H7 (cell line): ENCODE data around the gene LPP. TPM values are rescaled to one million over a fixed set of nuclear protein-coding genes. Genes with fewer than 3 reads are reported as not detected.

Experiments
- DNase-seq: peaks from one replicate; pipeline ENCODE4 v3.0.0; 2012
- H3K27me3 ChIP-seq: 2 replicates; pipeline ENCODE4 v1.6.0; 2011; ENCODE audit warnings: mild to moderate bottlenecking, low read length; ENCODE audit not compliant: control insufficient read depth, insufficient read depth
- H3K36me3 ChIP-seq: replicated peaks from 2 replicates; pipeline ENCODE4 v1.5.1; 2011; ENCODE audit warnings: low read length; ENCODE audit not compliant: control insufficient read depth, insufficient read depth
- H3K4me3 ChIP-seq: 2 replicates; pipeline ENCODE4 v1.5.1; 2011; ENCODE audit warnings: low read depth, mild to moderate bottlenecking, control low read depth, low read length, moderate library complexity; ENCODE audit not compliant: insufficient read depth
- total RNA-seq: library from RNA; depleted of rRNA; stranded (reverse); fragments of >200 nt; shearing (Covaris generic); gene quantifications from 2 replicates; pipeline ENCODE4 v1.2.3, GENCODE V29; 2014

LPP gene
- total RNA-seq, 1 experiment from 2014 or later = 14.5 TPM

GRCh38 chr3:188672840-188673239 is 518.9 kb downstream of the LPP start:
- no peak for DNase-seq
- Histone ChIP-seq H3K27me3 (no peaks in the 10 kb centered on the region), H3K4me3 (no peak overlapping the region), H3K36me3 (no peaks in the 10 kb centered on the region)

- DNase-seq = no peak
- H3K4me3 ChIP-seq = no peak overlapping the region
- no peaks in the 10 kb centered on the region for H3K36me3 ChIP-seq
- no peaks in the 10 kb centered on the region for H3K27me3 ChIP-seq
These were observed 519.8 kb downstream of the LPP start for GRCh38 chr3:188673646-188674186.

GRCh38 chr3:188674595-188674994 is 520.6 kb downstream of the LPP start:
- H3K4me3 ChIP-seq = no peak overlapping the region
- H3K27me3 ChIP-seq = no peaks in the 10 kb centered on the region
- H3K36me3 ChIP-seq = no peaks in the 10 kb centered on the region
- DNase-seq = no peak

GRCh38 chr3:188677344-188677743 is 523.4 kb downstream of the LPP start:
- no peaks in the 10 kb centered on the region for H3K27me3 ChIP-seq
- no peak overlapping the region for H3K4me3 ChIP-seq
- no peak for DNase-seq
- H3K36me3 ChIP-seq = no peaks in the 10 kb centered on the region

- no peak for DNase-seq
- no peak overlapping the region for H3K4me3 ChIP-seq
- H3K27me3 ChIP-seq = no peaks in the 10 kb centered on the region
- H3K36me3 ChIP-seq = no peaks in the 10 kb centered on the region
These were observed 526.2 kb downstream of the LPP start for GRCh38 chr3:188680189-188680588.

- H3K36me3 ChIP-seq = no peaks in the 10 kb centered on the region
- H3K4me3 ChIP-seq = no peak overlapping the region
- no peak for DNase-seq
- no peaks in the 10 kb centered on the region for H3K27me3 ChIP-seq
These were observed 526.6 kb downstream of the LPP start for GRCh38 chr3:188680605-188681004.

GRCh38 chr3:188682316-188682715 is 528.4 kb downstream of the LPP start:
- Histone ChIP-seq H3K36me3 (no peaks in the 10 kb centered on the region), H3K4me3 (no peak overlapping the region), H3K27me3 (no peaks in the 10 kb centered on the region)
- DNase-seq = no peak

- DNase-seq = no peak
- Histone ChIP-seq H3K36me3 (no peaks in the 10 kb centered on the region), H3K27me3 (no peaks in the 10 kb centered on the region)
These were observed 529.1 kb downstream of the LPP start for GRCh38 chr3:188683032-188683521.

GRCh38 chr3:188684276-188684675 is 530.3 kb downstream of the LPP start:
- Histone ChIP-seq H3K36me3 (no peaks in the 10 kb centered on the region), H3K4me3 (no peak overlapping the region), H3K27me3 (no peaks in the 10 kb centered on the region)
- no peak for DNase-seq

More at GRCh38 chr3:188683032-188683521, 529.1 kb downstream of the LPP start:
- H3K4me3 ChIP-seq = no peak overlapping the region

- Histone ChIP-seq H3K4me3 (no peak overlapping the region), H3K27me3 (no peaks in the 10 kb centered on the region), H3K36me3 (no peaks in the 10 kb centered on the region)
- DNase-seq = no peak
These were observed 531.8 kb downstream of the LPP start for GRCh38 chr3:188685789-188686188.

GRCh38 chr3:188686324-188686723 is 532.4 kb downstream of the LPP start:
- no peak overlapping the region for H3K4me3 ChIP-seq
- no peaks in the 10 kb centered on the region for H3K36me3 ChIP-seq
- no peak for DNase-seq
- no peaks in the 10 kb centered on the region for H3K27me3 ChIP-seq

GRCh38 chr3:188687389-188687788 is 533.4 kb downstream of the LPP start:
- H3K36me3 ChIP-seq = no peaks in the 10 kb centered on the region
- no peaks in the 10 kb centered on the region for H3K27me3 ChIP-seq
- no peak for DNase-seq
- H3K4me3 ChIP-seq = no peak overlapping the region

GRCh38 chr3:188689101-188689574 is 535.2 kb downstream of the LPP start:
- H3K36me3 ChIP-seq = no peaks in the 10 kb centered on the region
- no peak for DNase-seq
- no peak overlapping the region for H3K4me3 ChIP-seq
- no peaks in the 10 kb centered on the region for H3K27me3 ChIP-seq

- DNase-seq = no peak
These were observed 536.1 kb downstream of the LPP start for GRCh38 chr3:188690064-188690463.

GRCh38 chr3:188691004-188691403 is 537.0 kb downstream of the LPP start:
- no peak overlapping the region for H3K4me3 ChIP-seq
- no peak for DNase-seq
- no peaks in the 10 kb centered on the region for H3K27me3 ChIP-seq
- H3K36me3 ChIP-seq = no peaks in the 10 kb centered on the region

More at GRCh38 chr3:188690064-188690463, 536.1 kb downstream of the LPP start:
- no peaks in the 10 kb centered on the region for H3K27me3 ChIP-seq
- H3K36me3 ChIP-seq = no peaks in the 10 kb centered on the region
- H3K4me3 ChIP-seq = no peak overlapping the region

- Histone ChIP-seq H3K36me3 (no peaks in the 10 kb centered on the region), H3K4me3 (no peak overlapping the region), H3K27me3 (no peaks in the 10 kb centered on the region)
- DNase-seq = no peak
These were observed 537.7 kb downstream of the LPP start for GRCh38 chr3:188691665-188692064.
